ENCODE data around the gene ITPKB. TPM values are rescaled to one million over a fixed set of nuclear protein-coding genes. Genes with fewer than 3 reads are reported as not detected.

The ITPKB gene
- total and polyA plus RNA-seq, 11 donors, result 6.2 to 33.7 (median 17.8) TPM

DNA sequence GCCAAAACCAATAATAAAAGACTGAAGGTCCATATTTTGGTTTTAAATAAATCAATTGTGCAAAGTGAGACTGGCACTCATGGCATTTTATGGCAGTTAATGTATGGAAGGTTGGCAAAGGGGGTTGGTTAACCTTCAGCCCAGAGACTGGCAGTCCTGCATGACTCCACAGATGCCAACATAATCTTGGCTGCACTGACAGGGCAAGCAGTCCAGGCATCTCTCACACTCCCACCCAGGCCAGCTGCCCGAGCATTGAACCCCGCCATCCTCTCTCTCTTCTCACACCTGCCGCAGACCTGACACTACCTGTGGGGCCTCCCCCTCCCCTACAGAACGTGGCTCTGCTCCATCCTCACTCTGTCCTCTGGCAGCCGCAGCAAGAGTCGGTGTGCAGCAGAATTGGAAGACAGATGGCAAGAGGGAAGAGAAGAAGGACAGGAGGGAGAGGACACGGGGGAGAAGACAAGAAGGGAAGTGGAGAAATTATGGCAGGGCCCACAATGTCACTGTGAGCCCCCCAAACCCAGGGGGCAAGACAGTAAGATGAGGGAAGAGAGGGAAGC, 43.7 kb downstream of the ITPKB start:
- DNase-seq, result no peak
- Histone ChIP-seq H3K9me3 (no peaks in the 10 kb centered on the region), H3K4me3 (no peak overlapping the region), H3K27ac (peak overlapping the region in 1 of 12 donors; percentile 7), H3K36me3 (peaks cover 0 to 26% (median 6%) of the 10 kb centered on the region in 9 donors), H3K4me1 (peaks cover 6 to 82% (median 61%) of the 10 kb centered on the region in 12 donors), H3K27me3 (no peaks in the 10 kb centered on the region)
- no peak for TF ChIP-seq CTCF (IDR thresholded peaks at IDR 0.05)
- no peak for TF ChIP-seq POLR2A (IDR thresholded peaks at IDR 0.05)
- peak in 2 of 4 donors; percentile 30 to 60 for ATAC-seq
- intact Hi-C loops (cut with DNase I), result loop anchor here in 1 of 10 donors (10.0 kb wide), 1 partner anchor 61 kb away; no protein-coding TSS in a partner anchor
- 49 to 69% (median 62%) methylated on average over 7 of the region's 7 CpGs for WGBS, 4 donors

- Histone ChIP-seq H3K4me1 (peaks cover 13 to 90% (median 71%) of the 10 kb centered on the region in 12 donors), H3K27me3 (no peaks in the 10 kb centered on the region), H3K27ac (peak overlapping the region in 10 of 12 donors; percentile 15 to 73 (median 70)), H3K9me3 (no peaks in the 10 kb centered on the region), H3K4me3 (no peak overlapping the region), H3K36me3 (peaks cover 0 to 12% (median 0%) of the 10 kb centered on the region in 9 donors)
- TF ChIP-seq POLR2A (IDR thresholded peaks at IDR 0.05) (no peak), CTCF (IDR thresholded peaks at IDR 0.05) (no peak)
- ATAC-seq (no peak), DNase-seq (no peak)
- 33 to 65% (median 41%) methylated on average over 3 of the region's 3 CpGs for WGBS, 4 donors
- intact Hi-C loops (cut with DNase I), result loop anchor here in 1 of 10 donors (10.0 kb wide), 1 partner anchor 58 kb away; no protein-coding TSS in a partner anchor
These were observed 46.3 kb downstream of the ITPKB start for GRCh38 chr1:226692823-226693222.

- no peaks in the 10 kb centered on the region for H3K27me3 ChIP-seq
- intact Hi-C loops (cut with DNase I), result loop anchor here in 1 of 10 donors (10.0 kb wide), 1 partner anchor 57 kb away; no protein-coding TSS in a partner anchor
- H3K36me3 ChIP-seq, result peaks cover 0 to 12% (median 0%) of the 10 kb centered on the region in 9 donors
- no peak overlapping the region for H3K4me3 ChIP-seq
- H3K9me3 ChIP-seq, result no peaks in the 10 kb centered on the region
- 64 to 80% (median 71%) methylated on average over 4 of the region's 4 CpGs for WGBS, 4 donors
- TF ChIP-seq CTCF (IDR thresholded peaks at IDR 0.05) (no peak), POLR2A (IDR thresholded peaks at IDR 0.05) (no peak)
- DNase-seq, result no peak
- peak overlapping the region in 11 of 12 donors; percentile 26 to 73 (median 69) for H3K27ac ChIP-seq
- ATAC-seq, result no peak
- peaks cover 10 to 90% (median 71%) of the 10 kb centered on the region in 12 donors for H3K4me1 ChIP-seq
These were observed 46.9 kb downstream of the ITPKB start for GRCh38 chr1:226692051-226692792.

DNA sequence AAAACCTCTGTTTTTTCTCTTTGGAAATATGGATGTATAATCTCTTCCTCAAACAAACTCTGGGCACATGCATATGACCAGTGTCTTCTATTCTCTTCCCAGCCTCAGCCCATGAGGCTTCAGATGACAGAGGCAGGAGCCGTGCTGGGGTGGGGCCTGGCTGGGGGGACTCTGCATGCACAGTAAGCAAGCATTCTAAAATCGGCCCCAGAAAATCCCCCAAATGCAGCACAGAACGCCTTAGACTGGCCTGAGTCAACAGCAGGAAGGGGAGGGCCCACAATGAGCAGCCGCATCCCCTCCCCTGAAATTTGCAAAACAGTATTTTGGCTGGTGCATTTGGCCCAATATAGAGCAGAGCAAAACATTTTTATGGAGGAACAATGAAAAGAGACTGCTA, 47.8 kb downstream of the ITPKB start:
- ATAC-seq, result peak in 2 of 4 donors; percentile 23 to 30
- H3K27ac ChIP-seq, result peak overlapping the region in 10 of 12 donors; percentile 26 to 73 (median 70)

More for the DNA sequence above, 47.8 kb downstream of the ITPKB start:
- H3K4me3 ChIP-seq, result no peak overlapping the region
- no peaks in the 10 kb centered on the region for H3K27me3 ChIP-seq
- no peaks in the 10 kb centered on the region for H3K9me3 ChIP-seq
- intact Hi-C loops (cut with DNase I), result loop anchor here in 1 of 10 donors (10.0 kb wide), 1 partner anchor 56 kb away; no protein-coding TSS in a partner anchor
- peaks cover 0 to 12% (median 0%) of the 10 kb centered on the region in 9 donors for H3K36me3 ChIP-seq
- TF ChIP-seq POLR2A (IDR thresholded peaks at IDR 0.05), result no peak
- TF ChIP-seq CTCF (IDR thresholded peaks at IDR 0.05), result no peak
- no peak for DNase-seq
- 33 to 42% (median 38%) methylated on average over 4 of the region's 4 CpGs for WGBS, 4 donors
- H3K4me1 ChIP-seq, result peaks cover 18 to 91% (median 73%) of the 10 kb centered on the region in 12 donors

Measured in heart left ventricle (tissue), 16 donors.